Spleen (tissue), 11 donors: ENCODE results near the gene ACSF3. TPM values are rescaled to one million over a fixed set of nuclear protein-coding genes. Genes with fewer than 3 reads are reported as not detected.

Experiments
- DNase-seq: peaks from one replicate; pipeline ENCODE4 v3.0.0-alpha.2; 2020
- H3K27ac ChIP-seq, 8 donors: fragments of 200-600 bp; sonication (generic) in 7 of 8; 1 replicate in 4 of 8; 2 replicates in 4 of 8; pipeline versions ENCODE4 v1.5.0 to v1.8.0; 2016 to 2021; ENCODE audit warnings: inconsistent platforms in 4 of 8, mild to moderate bottlenecking in 4 of 8, moderate library complexity in 1 of 8
- H3K27me3 ChIP-seq, 7 donors: fragments of 200-600 bp; sonication (generic) in 6 of 7; replicated peaks in 1 of 7; 1 replicate in 4 of 7; 2 replicates in 3 of 7; pipeline versions ENCODE4 v1.5.0 to v1.8.0; 2016 to 2021; ENCODE audit warnings: inconsistent platforms in 3 of 7, mild to moderate bottlenecking in 1 of 7
- H3K36me3 ChIP-seq, 6 donors: fragments of 200-600 bp; sonication (generic) in 5 of 6; 1 replicate in 4 of 6; 2 replicates in 2 of 6; pipeline versions ENCODE4 v1.5.0 to v1.8.0; 2016 to 2021; ENCODE audit warnings: inconsistent platforms in 2 of 6
- H3K4me1 ChIP-seq, 6 donors: fragments of 200-600 bp; sonication (generic) in 5 of 6; 1 replicate in 3 of 6; 2 replicates in 3 of 6; pipeline versions ENCODE4 v1.5.0 to v1.8.0; 2016 to 2021; ENCODE audit warnings: inconsistent platforms in 3 of 6
- H3K4me3 ChIP-seq, 8 donors: fragments of 200-600 bp; sonication (generic) in 7 of 8; 1 replicate in 4 of 8; 2 replicates in 4 of 8; pipeline versions ENCODE4 v1.5.0 to v1.8.0; 2016 to 2021; ENCODE audit warnings: inconsistent platforms in 4 of 8, mild to moderate bottlenecking in 4 of 8, moderate library complexity in 2 of 8
- H3K9me3 ChIP-seq, 8 donors: fragments of 200-600 bp; sonication (generic) in 7 of 8; 1 replicate in 4 of 8; 2 replicates in 4 of 8; pipeline versions ENCODE4 v1.5.0 to v1.8.0; 2016 to 2021; ENCODE audit warnings: inconsistent platforms in 4 of 8
- CTCF ChIP-seq, 11 experiments: fragments of 200-600 bp in 7 of 11; fragments of 450-650 bp in 4 of 11; sonication (generic) in 4 of 11; IDR thresholded peaks in 8 of 11; conservative IDR thresholded peaks in 3 of 11; 1 replicate in 7 of 11; 2 replicates in 4 of 11; pipeline versions ENCODE4 v1.4.0 to v1.8.0; 2016 to 2021; ENCODE audit warnings: antibody characterized with exemption in 11 of 11, inconsistent platforms in 4 of 11, mild to moderate bottlenecking in 1 of 11
- POLR2A ChIP-seq, 3 donors: fragments of 450-650 bp; IDR thresholded peaks; one replicate each; pipeline ENCODE4 v1.5.1; 2017; ENCODE audit warnings: antibody characterized with exemption in 3 of 3, mild to moderate bottlenecking in 1 of 3
- POLR2AphosphoS5 ChIP-seq, 3 donors: sonication (generic); formaldehyde crosslinking; IDR thresholded peaks; one replicate each; pipeline ENCODE4 v1.5.1; 2017; ENCODE audit warnings: antibody characterized with exemption in 3 of 3
- WGBS, 5 donors: extraction: QIAGEN DNeasy Blood & Tissue Kit in 3 of 5; methylation state at CpG; one replicate each; pipeline versions ENCODE4 v1.1.5 to v1.1.7; 2013 to 2018; 5-methylcytosine and 5-hydroxymethylcytosine counted together
- intact Hi-C: fragments of 100-400 bp; cut with DNase I; formaldehyde crosslinking; loops from one replicate; pipeline ENCODE4 v1.15.0; 2023; ENCODE audit warnings: low total_unique reads
- polyA plus RNA-seq, 3 donors: library from polyadenylated mRNA; stranded (reverse); fragments of 200-250 nt; gene quantifications; one replicate each; pipeline ENCODE4 v1.2.1, GENCODE V29; 2013
- total RNA-seq, 7 donors: library from RNA; depleted of rRNA in 3 of 7; stranded (reverse); fragments of >200 nt in 3 of 7; fragmentation: NEBNext Ultra II Directional in 4 of 7; extraction: Animal tissue kit (Norgen Biotek cat#: 25700) in 4 of 7; gene quantifications; one replicate each; pipeline versions ENCODE4 v1.1.0 to v1.2.1, GENCODE V29; 2016 to 2021
- donor health status: healthy with polysubstance abuse.
- donor health status: DM: no; HTN: no; CAD: no; lungs with moderate emphysema.
- donor health status: DM: no; HTN: no; CAD: no.
- donor health status: Bipolar disorder and iron deficiency.
- donor health status: healthy.
- donor health status: DM: no; HTN: no; CAD: no.
- donor health status: DM: yes; HTN: yes; CAD: no.

Gene ACSF3
- total and polyA plus RNA-seq, 10 donors, result 35.4 to 68.1 (median 49.1) TPM

GRCh38 chr16:89174055-89174827 lies 80.6 kb downstream of the ACSF3 start:
- H3K4me1 ChIP-seq, result peaks cover 6 to 57% (median 30%) of the 10 kb centered on the region in 6 donors
- intact Hi-C loops, result no loop called here
- DNase-seq, result no peak
- H3K27ac ChIP-seq, result peak overlapping the region in 5 of 8 donors; percentile 21 to 64 (median 49)
- no peak for TF ChIP-seq POLR2AphosphoS5 (IDR thresholded peaks at IDR 0.05)
- TF ChIP-seq POLR2A (IDR thresholded peaks at IDR 0.05), result no peak
- TF ChIP-seq CTCF (IDR thresholded peaks at IDR 0.05 in 8 of 11, conservative IDR thresholded peaks at IDR 0.05 in 3 of 11), result no peak
- 76 to 93% (median 83%) methylated on average over 8 to 23 of the region's 23 CpGs for WGBS, 5 donors
- H3K36me3 ChIP-seq, result no peaks in the 10 kb centered on the region
- no peaks in the 10 kb centered on the region for H3K9me3 ChIP-seq
- peaks cover 0 to 74% (median 11%) of the 10 kb centered on the region in 7 donors for H3K27me3 ChIP-seq
- no peak overlapping the region for H3K4me3 ChIP-seq

GRCh38 chr16:89174877-89175276 lies 81.2 kb downstream of the ACSF3 start:
- Histone ChIP-seq H3K4me3 (no peak overlapping the region), H3K4me1 (peaks cover 6 to 51% (median 27%) of the 10 kb centered on the region in 6 donors), H3K9me3 (no peaks in the 10 kb centered on the region), H3K27ac (peak overlapping the region in 6 of 8 donors; percentile 14 to 64 (median 47)), H3K27me3 (peaks cover 0 to 74% (median 6%) of the 10 kb centered on the region in 7 donors), H3K36me3 (no peaks in the 10 kb centered on the region)
- intact Hi-C loops, result no loop called here
- WGBS, 5 donors, result 63 to 83% (median 79%) methylated on average over 1 to 14 of the region's 14 CpGs
- no peak for DNase-seq
- peak in 2 of 3 donors; percentile 32 to 74 for TF ChIP-seq POLR2AphosphoS5 (IDR thresholded peaks at IDR 0.05)
- TF ChIP-seq CTCF (IDR thresholded peaks at IDR 0.05 in 8 of 11, conservative IDR thresholded peaks at IDR 0.05 in 3 of 11), result no peak

GRCh38 chr16:89175280-89176146 lies 81.9 kb downstream of the ACSF3 start:
- intact Hi-C loops, result no loop called here
- DNase-seq, result no peak
- H3K9me3 ChIP-seq, result no peaks in the 10 kb centered on the region
- 47 to 72% (median 55%) methylated on average over 9 to 20 of the region's 20 CpGs for WGBS, 5 donors
- peaks cover 0 to 74% (median 5%) of the 10 kb centered on the region in 7 donors for H3K27me3 ChIP-seq
- H3K27ac ChIP-seq, result peak overlapping the region in 6 of 8 donors; percentile 14 to 64 (median 47)
- TF ChIP-seq CTCF (IDR thresholded peaks at IDR 0.05 in 8 of 11, conservative IDR thresholded peaks at IDR 0.05 in 3 of 11) (no peak), POLR2AphosphoS5 (IDR thresholded peaks at IDR 0.05) (no peak), POLR2A (IDR thresholded peaks at IDR 0.05) (no peak)
- H3K4me1 ChIP-seq, result peaks cover 6 to 45% (median 21%) of the 10 kb centered on the region in 6 donors
- H3K4me3 ChIP-seq, result no peak overlapping the region
- no peaks in the 10 kb centered on the region for H3K36me3 ChIP-seq
